Thyroid gland (tissue), 4 donors: ENCODE data around the gene ARTN. TPM values are rescaled to one million over a fixed set of nuclear protein-coding genes. Genes with fewer than 3 reads are reported as not detected.

ENCODE experiments used
- DNase-seq, 2 donors: peaks; one replicate each; pipeline ENCODE4 v3.0.0-alpha.2; 2019
- H3K27ac ChIP-seq, 3 donors: fragments of 200-600 bp; sonication (generic); 1 replicate in 2 of 3; 2 replicates in 1 of 3; pipeline ENCODE4 v1.5.1; 2016 to 2019; ENCODE audit warnings: mild to moderate bottlenecking in 1 of 3, moderate library complexity in 1 of 3
- H3K27me3 ChIP-seq: fragments of 200-600 bp; sonication (generic); one replicate; pipeline ENCODE4 v1.5.1; 2019
- H3K36me3 ChIP-seq, 2 donors: fragments of 200-600 bp; sonication (generic); one replicate each; pipeline ENCODE4 v1.5.1; 2016 to 2019
- H3K4me1 ChIP-seq, 2 donors: fragments of 200-600 bp; sonication (generic); one replicate each; pipeline ENCODE4 v1.5.1; 2017 to 2019
- H3K4me3 ChIP-seq, 3 donors: fragments of 200-600 bp; sonication (generic); replicated peaks in 1 of 3; 1 replicate in 2 of 3; 2 replicates in 1 of 3; pipeline ENCODE4 v1.5.1; 2016; ENCODE audit warnings: mild to moderate bottlenecking in 1 of 3
- H3K9me3 ChIP-seq: fragments of 200-600 bp; sonication (generic); one replicate; pipeline ENCODE4 v1.5.1; 2017
- POLR2A ChIP-seq, 2 donors: fragments of 450-650 bp; IDR thresholded peaks; one replicate each; pipeline ENCODE4 v1.6.1; 2017; ENCODE audit warnings: antibody characterized with exemption in 2 of 2, mild to moderate bottlenecking in 2 of 2, moderate library complexity in 1 of 2
- WGBS, 2 donors: methylation state at CpG; one replicate each; pipeline ENCODE4 v1.1.5; 2017; 5-methylcytosine and 5-hydroxymethylcytosine counted together
- intact Hi-C: fragments of 100-400 bp; cut with DNase I; formaldehyde crosslinking; loops from one replicate; pipeline ENCODE4 v1.15.1; 2023
- total RNA-seq, 4 donors: library from RNA; depleted of rRNA; stranded (reverse); fragments of >200 nt; gene quantifications; one replicate each; pipeline ENCODE4 v1.2.3, GENCODE V29; 2016
- TF ChIP-seq, protein P1 (sequence below), 6 experiments: fragments of 200-600 bp in 3 of 6; fragments of 450-650 bp in 3 of 6; sonication (generic) in 3 of 6; IDR thresholded peaks; one replicate each; pipeline ENCODE4 v1.5.1; 2016 to 2019; ENCODE audit warnings: antibody characterized with exemption in 6 of 6, mild to moderate bottlenecking in 2 of 6, inconsistent platforms in 1 of 6, moderate library complexity in 1 of 6

Gene ARTN
- total RNA-seq, 4 donors from 2014 or later = 0.40 to 2.0 (median 0.80) TPM

DNA sequence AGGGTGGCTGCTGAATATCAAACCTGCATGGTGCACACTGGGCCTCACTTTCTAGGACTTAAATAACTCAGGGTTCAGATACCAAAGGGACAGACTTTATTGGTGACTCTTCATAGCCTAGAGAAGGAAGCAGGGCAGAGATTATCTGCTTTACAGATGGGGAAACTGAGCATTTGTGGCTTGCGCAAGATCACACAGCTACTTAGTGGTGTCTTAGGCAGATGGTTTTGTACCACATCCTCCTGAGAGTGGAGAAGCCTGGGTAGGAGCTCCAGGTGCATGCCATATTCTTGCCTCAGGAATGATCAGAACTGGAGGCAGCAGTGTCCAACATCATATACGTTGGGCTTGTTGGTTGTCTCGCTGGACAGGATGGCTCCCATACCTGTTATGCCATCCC lies 29.4 kb downstream of the ARTN start:
- WGBS, 2 donors = 90 to 97% methylated on average over 3 of the region's 3 CpGs
- no peak for DNase-seq
- TF ChIP-seq, protein P1, sequence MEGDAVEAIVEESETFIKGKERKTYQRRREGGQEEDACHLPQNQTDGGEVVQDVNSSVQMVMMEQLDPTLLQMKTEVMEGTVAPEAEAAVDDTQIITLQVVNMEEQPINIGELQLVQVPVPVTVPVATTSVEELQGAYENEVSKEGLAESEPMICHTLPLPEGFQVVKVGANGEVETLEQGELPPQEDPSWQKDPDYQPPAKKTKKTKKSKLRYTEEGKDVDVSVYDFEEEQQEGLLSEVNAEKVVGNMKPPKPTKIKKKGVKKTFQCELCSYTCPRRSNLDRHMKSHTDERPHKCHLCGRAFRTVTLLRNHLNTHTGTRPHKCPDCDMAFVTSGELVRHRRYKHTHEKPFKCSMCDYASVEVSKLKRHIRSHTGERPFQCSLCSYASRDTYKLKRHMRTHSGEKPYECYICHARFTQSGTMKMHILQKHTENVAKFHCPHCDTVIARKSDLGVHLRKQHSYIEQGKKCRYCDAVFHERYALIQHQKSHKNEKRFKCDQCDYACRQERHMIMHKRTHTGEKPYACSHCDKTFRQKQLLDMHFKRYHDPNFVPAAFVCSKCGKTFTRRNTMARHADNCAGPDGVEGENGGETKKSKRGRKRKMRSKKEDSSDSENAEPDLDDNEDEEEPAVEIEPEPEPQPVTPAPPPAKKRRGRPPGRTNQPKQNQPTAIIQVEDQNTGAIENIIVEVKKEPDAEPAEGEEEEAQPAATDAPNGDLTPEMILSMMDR (IDR thresholded peaks at IDR 0.05) = no peak
- no peak for TF ChIP-seq POLR2A (IDR thresholded peaks at IDR 0.05)
- intact Hi-C loops = no loop called here
- H3K9me3 ChIP-seq = no peaks in the 10 kb centered on the region
- H3K4me3 ChIP-seq = no peak overlapping the region
- H3K27me3 ChIP-seq = no peaks in the 10 kb centered on the region
- peaks cover 12 to 22% of the 10 kb centered on the region in 2 donors for H3K36me3 ChIP-seq
- no peak overlapping the region for H3K27ac ChIP-seq
- H3K4me1 ChIP-seq = no peaks in the 10 kb centered on the region

DNA sequence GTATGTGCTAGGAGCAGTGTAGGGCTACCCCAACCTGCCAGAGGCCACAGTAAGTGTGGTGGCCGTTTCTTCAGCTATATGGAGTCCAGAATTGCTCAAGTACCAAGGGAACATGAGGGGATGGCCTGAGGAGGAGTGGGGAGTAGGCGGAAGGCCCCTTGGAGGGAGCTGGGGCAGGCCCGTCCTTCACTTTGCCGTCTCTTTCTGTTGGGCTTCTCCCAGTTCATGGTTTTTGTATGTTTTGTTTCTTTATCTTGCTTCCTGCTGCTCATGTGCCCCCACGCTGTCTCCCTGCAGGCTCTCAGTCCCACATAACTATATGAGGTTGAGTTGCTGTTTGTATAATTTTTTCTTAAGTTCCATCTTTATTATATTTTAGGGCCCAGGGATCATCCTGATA lies 30.3 kb downstream of the ARTN start:
- no peak for DNase-seq
- H3K4me1 ChIP-seq = no peaks in the 10 kb centered on the region
- no peak overlapping the region for H3K27ac ChIP-seq
- TF ChIP-seq, protein P1 (IDR thresholded peaks at IDR 0.05) = no peak
- no peak for TF ChIP-seq POLR2A (IDR thresholded peaks at IDR 0.05)
- H3K36me3 ChIP-seq = peaks cover 8 to 15% of the 10 kb centered on the region in 2 donors
- no peaks in the 10 kb centered on the region for H3K9me3 ChIP-seq
- intact Hi-C loops = no loop called here
- 84 to 87% methylated on average over 5 of the region's 5 CpGs for WGBS, 2 donors
- H3K4me3 ChIP-seq = no peak overlapping the region
- H3K27me3 ChIP-seq = no peaks in the 10 kb centered on the region

DNA sequence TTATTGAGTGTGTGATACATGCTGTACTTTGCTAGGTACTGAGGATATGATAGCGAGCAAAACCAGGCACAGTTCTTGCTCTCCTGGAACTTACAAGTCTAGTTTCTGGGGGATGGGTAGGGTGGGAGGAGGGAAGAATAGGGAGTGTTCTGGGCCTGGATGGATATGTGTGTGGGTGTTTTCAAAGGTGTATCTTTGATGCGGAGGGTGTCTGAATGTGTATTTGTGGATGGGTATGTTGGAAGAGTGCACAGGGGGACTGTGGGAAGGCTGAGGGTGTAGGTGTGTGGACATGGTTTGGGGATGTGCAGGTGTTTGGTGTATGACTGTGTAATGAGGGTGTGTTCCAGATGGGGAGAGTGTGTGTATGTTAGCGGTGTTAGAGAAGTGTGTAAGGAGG lies 31.7 kb downstream of the ARTN start:
- H3K4me3 ChIP-seq = no peak overlapping the region
- WGBS, 2 donors = 92 to 94% methylated on average over 2 to 3 of the region's 3 CpGs
- H3K4me1 ChIP-seq = peaks cover 2% of the 10 kb centered on the region in 2 donors
- no peak for TF ChIP-seq POLR2A (IDR thresholded peaks at IDR 0.05)
- TF ChIP-seq, protein P1 (IDR thresholded peaks at IDR 0.05) = no peak
- DNase-seq = no peak
- no peaks in the 10 kb centered on the region for H3K9me3 ChIP-seq
- H3K27ac ChIP-seq = no peak overlapping the region
- intact Hi-C loops = no loop called here
- peaks cover 8 to 13% of the 10 kb centered on the region in 2 donors for H3K36me3 ChIP-seq
- no peaks in the 10 kb centered on the region for H3K27me3 ChIP-seq

DNA sequence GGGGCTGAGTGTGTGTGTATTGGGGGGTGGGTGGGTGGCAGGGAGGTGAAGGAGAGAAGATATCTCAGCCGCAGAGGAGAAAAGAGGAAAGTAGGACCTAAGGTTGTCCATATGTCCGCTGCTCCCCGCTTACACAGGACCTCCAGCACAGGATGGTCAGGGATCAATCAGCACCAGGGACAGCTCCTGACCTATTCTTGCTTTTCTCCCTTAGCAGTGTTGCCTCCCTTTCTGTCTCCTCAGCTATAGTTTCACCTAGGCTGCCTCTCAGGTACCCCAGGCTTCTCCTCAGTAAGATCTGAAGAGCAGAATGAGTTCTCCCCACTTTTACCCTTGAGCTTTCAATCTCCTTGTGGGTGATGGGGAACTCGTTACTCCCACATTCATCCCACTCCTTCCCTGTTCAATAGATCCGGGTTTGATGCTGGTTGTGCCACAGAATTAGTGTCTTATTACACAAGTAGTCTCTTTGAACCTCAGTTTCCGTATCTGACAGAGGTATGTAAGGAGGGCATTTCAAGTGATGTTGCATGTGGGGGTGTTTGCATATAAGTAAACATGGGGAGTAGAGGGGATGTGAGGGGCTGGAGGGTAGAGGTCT lies 34.8 kb downstream of the ARTN start:
- DNase-seq = no peak
- intact Hi-C loops = no loop called here
- Histone ChIP-seq H3K4me3 (no peak overlapping the region), H3K4me1 (peaks cover 5 to 11% of the 10 kb centered on the region in 2 donors), H3K36me3 (peaks cover 0 to 4% of the 10 kb centered on the region in 2 donors), H3K9me3 (no peaks in the 10 kb centered on the region), H3K27me3 (no peaks in the 10 kb centered on the region), H3K27ac (no peak overlapping the region)
- no peak for TF ChIP-seq POLR2A (IDR thresholded peaks at IDR 0.05)
- TF ChIP-seq, protein P1 (IDR thresholded peaks at IDR 0.05) = no peak
- WGBS, 2 donors = 83 to 87% methylated on average over 6 of the region's 6 CpGs

DNA sequence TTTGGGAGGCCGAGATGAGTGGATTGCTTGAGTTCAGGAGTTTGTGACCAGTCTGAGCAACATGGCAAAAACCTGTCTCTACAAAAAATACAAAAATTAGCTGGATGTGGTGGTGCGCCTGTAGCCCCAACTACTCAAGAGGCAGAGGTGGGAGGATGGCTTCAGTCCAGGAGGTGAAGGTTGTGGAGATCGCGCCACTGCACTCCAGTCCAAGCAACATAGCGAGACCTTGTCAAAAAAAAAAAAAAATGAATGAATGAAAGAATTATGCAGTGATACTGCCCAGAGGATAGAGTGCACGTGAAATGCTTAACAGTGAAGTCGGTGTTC lies 35.8 kb downstream of the ARTN start:
- TF ChIP-seq POLR2A (IDR thresholded peaks at IDR 0.05) = no peak
- TF ChIP-seq, protein P1 (IDR thresholded peaks at IDR 0.05) = no peak
- intact Hi-C loops = no loop called here
- 46 to 56% methylated on average over 7 of the region's 7 CpGs for WGBS, 2 donors
- no peaks in the 10 kb centered on the region for H3K27me3 ChIP-seq
- no peaks in the 10 kb centered on the region for H3K9me3 ChIP-seq
- H3K4me3 ChIP-seq = no peak overlapping the region
- no peak overlapping the region for H3K27ac ChIP-seq
- no peak for DNase-seq
- H3K4me1 ChIP-seq = peaks cover 12 to 17% of the 10 kb centered on the region in 2 donors
- H3K36me3 ChIP-seq = peaks cover 0 to 4% of the 10 kb centered on the region in 2 donors
